ENCODE results near the gene GNG13.

DNA sequence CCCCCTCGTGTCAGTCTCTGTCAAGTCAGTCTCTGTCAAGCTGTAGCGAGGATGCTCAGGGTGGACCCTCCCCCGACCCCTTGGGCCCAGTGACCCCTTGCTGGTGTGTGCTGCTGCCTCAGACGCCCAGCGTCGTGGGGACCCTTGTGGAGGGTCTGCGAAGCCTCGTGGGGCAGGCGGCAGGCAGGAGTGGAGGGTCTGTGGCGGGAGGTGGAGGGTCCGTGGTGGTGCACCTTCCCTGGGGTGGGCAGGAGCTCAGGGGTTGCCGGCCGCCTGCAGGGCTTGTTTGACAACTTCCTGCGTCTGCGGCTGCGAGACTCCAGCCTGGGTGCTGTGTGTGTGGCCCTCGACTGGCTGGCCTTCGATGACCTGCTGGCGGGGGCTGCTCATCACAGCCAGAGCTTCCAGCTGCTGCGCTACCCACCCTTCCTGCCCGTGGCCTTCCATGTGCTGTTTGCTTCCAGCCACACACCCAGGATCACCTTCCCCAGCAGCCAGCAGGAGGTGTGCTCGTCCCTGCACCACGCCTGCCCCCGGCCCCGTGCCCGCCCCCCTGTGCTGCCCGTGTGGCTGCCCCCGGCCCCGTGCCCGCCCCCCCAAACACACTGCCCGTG is 5.6 kb downstream of the GNG13 start:
- TF ChIP-seq CTCF (conservative IDR thresholded peaks at IDR 0.05; ENCODE audit: low read depth, low read length) (no peak), EZH2phosphoT487 (IDR thresholded peaks at IDR 0.05; ENCODE audit: borderline replicate concordance, low read length) (no peak), EZH2 (IDR thresholded peaks at IDR 0.05; ENCODE audit: low read length, unreplicated experiment) (no peak)

Data from PC-3 (cell line).